GM18526 (cell line): Measurements from ENCODE around the gene NYAP1.

Source experiments
- POLR2A ChIP-seq: IDR thresholded peaks from 3 replicates; pipeline ENCODE4 v1.6.1; 2011; ENCODE audit not compliant: insufficient read length; ENCODE audit errors: extremely low read depth

The NYAP1 gene

GRCh38 chr7:100519580-100519979 is 35.9 kb downstream of the NYAP1 start:
- TF ChIP-seq POLR2A = no peak

- TF ChIP-seq POLR2A = no peak
Measured at GRCh38 chr7:100520138-100520537, 36.4 kb downstream of the NYAP1 start.

GRCh38 chr7:100521076-100521475 is 37.3 kb downstream of the NYAP1 start:
- TF ChIP-seq POLR2A = no peak

- no peak for TF ChIP-seq POLR2A
Measured at GRCh38 chr7:100532165-100533022, 48.7 kb downstream of the NYAP1 start.

- no peak for TF ChIP-seq POLR2A
Measured at GRCh38 chr7:100538348-100538653, 54.6 kb downstream of the NYAP1 start.

- TF ChIP-seq POLR2A = peak; percentile 78
Measured at GRCh38 chr7:100538654-100539435, 55.1 kb downstream of the NYAP1 start, which contains the start of gene AGFG2. Gene AGFG2, plus strand, starts transcription at chr7:100539203. Its CDS starts 144 bp downstream, at chr7:100539347.

GRCh38 chr7:100539436-100540006 is 55.8 kb downstream of the NYAP1 start:
- no peak for TF ChIP-seq POLR2A

- TF ChIP-seq POLR2A = no peak
Measured at GRCh38 chr7:100540073-100540723, 56.5 kb downstream of the NYAP1 start.

- no peak for TF ChIP-seq POLR2A
Measured at GRCh38 chr7:100543586-100543985, 59.9 kb downstream of the NYAP1 start.

GRCh38 chr7:100544386-100544785 is 60.7 kb downstream of the NYAP1 start:
- no peak for TF ChIP-seq POLR2A
